Adipose tissue (tissue), 3 donors: ENCODE results near the gene SLC39A13. TPM values are rescaled to one million over a fixed set of nuclear protein-coding genes. Genes with fewer than 3 reads are reported as not detected.
"Not testable (repeated sequence)": the region's sequence is repeated elsewhere in the genome, so short reads cannot be mapped to it uniquely, and the experiment has no call there.

Experiments
- H3K27ac ChIP-seq: one replicate; pipeline ENCODE4 v1.5.1; 2013; ENCODE audit warnings: low read depth, low read length
- WGBS, 3 donors: extraction: QIAGEN DNeasy Blood & Tissue Kit; methylation state at CpG; one replicate each; pipeline ENCODE4 v1.1.7; 2013; 5-methylcytosine and 5-hydroxymethylcytosine counted together
- polyA plus RNA-seq, 3 donors: library from polyadenylated mRNA; stranded (reverse); fragments of 200-250 nt; gene quantifications; one replicate each; pipeline ENCODE4 v1.2.3, GENCODE V29; 2013
- donor health status: healthy with polysubstance abuse.
- donor health status: Bipolar disorder and iron deficiency.
- donor health status: healthy.

SLC39A13 gene
- polyA plus RNA-seq, 3 donors, result 36.4 to 42.0 (median 39.9) TPM

- WGBS, 3 donors, result 41 to 63% (median 58%) methylated on average over 16 of the region's 16 CpGs
- H3K27ac ChIP-seq, result no peak overlapping the region
Measured at GRCh38 chr11:47437746-47438418, 29.5 kb downstream of the SLC39A13 start.

- 94% methylated on average over 18 of the region's 18 CpGs for WGBS, 3 donors
Measured at GRCh38 chr11:47438721-47439120, 30.3 kb downstream of the SLC39A13 start.

DNA sequence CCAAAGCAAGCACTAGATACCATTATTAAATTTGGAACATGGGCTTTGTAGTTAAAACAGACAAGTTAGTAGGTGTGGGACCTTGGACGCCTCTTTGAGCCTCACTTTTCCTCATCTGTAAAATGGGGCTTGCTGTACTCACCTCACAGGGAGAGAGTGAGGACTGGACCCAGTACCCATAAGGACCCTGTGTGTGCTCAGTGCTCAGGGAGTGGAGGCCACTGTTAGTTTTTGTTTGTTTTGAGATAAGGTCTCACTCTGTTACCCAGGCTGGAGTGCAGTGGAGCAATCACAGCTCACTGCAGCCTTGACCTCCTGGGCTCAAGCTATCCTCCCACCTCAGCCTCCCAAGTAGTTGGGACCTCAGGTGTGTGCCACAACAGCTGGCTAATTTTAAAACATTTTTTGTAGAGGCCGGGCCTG, 31.7 kb downstream of the SLC39A13 start:
- H3K27ac ChIP-seq, result no peak overlapping the region
- 87 to 89% (median 88%) methylated on average over 2 of the region's 2 CpGs for WGBS, 3 donors

More at GRCh38 chr11:47438721-47439120, 30.3 kb downstream of the SLC39A13 start:
- H3K27ac ChIP-seq, result no peak overlapping the region

DNA sequence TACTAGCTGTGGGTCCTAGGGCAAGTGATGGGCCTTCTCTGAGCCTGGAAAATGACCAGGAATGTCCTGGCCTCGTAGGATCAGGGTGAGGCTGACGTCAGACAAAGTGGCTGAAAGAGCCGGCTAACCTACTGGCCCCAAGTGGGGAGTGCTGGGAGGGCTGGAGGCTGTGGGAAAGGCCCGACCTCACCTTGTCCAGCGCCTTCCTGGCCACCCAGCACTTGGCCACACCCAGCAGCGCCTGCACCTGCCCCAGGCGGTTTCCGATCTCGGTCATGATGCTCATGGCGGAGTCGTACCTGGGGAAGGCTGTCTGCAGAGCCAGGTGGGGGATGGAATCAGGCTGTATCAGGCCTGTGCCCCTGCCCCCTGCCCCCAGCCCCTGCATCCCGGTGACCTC, 33.0 kb downstream of the SLC39A13 start:
- 84 to 91% (median 88%) methylated on average over 12 of the region's 12 CpGs for WGBS, 3 donors

GRCh38 chr11:47442514-47442913, 34.1 kb downstream of the SLC39A13 start:
- WGBS, 3 donors, result 79 to 89% (median 88%) methylated on average over 8 of the region's 8 CpGs
- H3K27ac ChIP-seq, result no peak overlapping the region

More for the DNA sequence above, 33.0 kb downstream of the SLC39A13 start:
- no peak overlapping the region for H3K27ac ChIP-seq

GRCh38 chr11:47443028-47443700, 34.8 kb downstream of the SLC39A13 start:
- no peak overlapping the region for H3K27ac ChIP-seq
- 84 to 89% (median 88%) methylated on average over 12 of the region's 12 CpGs for WGBS, 3 donors

DNA sequence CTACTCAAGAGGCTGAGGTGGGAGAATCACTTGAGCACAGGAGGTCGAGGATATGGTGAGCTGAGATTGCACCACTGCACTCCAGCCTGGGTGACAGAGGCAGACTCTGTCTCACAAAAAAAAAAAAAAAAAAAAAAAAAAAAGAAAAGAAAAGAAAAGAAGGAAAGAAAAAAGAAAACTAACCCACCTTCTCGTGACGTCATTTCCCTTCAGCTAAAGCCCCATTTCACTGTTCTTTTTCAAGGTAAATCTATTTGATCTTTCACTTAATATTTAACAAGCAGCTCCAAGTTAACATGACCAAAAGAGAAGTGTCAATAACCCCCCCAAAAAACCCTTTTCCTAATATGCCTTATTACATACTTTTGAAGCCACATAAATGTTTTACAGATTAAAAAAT, 35.4 kb downstream of the SLC39A13 start:
- WGBS, 3 donors, result 78 to 86% (median 85%) methylated on average over 3 of the region's 3 CpGs
- H3K27ac ChIP-seq, result no peak overlapping the region

- WGBS, 3 donors, result 93 to 95% (median 93%) methylated on average over 4 of the region's 4 CpGs
Measured at GRCh38 chr11:47445840-47446239, 37.5 kb downstream of the SLC39A13 start.

GRCh38 chr11:47446833-47447232, 38.4 kb downstream of the SLC39A13 start:
- no peak overlapping the region for H3K27ac ChIP-seq
- 88 to 92% (median 89%) methylated on average over 9 of the region's 9 CpGs for WGBS, 3 donors

More at GRCh38 chr11:47445840-47446239, 37.5 kb downstream of the SLC39A13 start:
- no peak overlapping the region for H3K27ac ChIP-seq

GRCh38 chr11:47447906-47448305, 39.5 kb downstream of the SLC39A13 start:
- H3K27ac ChIP-seq, result no peak overlapping the region
- WGBS, 3 donors, result 87 to 90% (median 89%) methylated on average over 12 of the region's 12 CpGs

DNA sequence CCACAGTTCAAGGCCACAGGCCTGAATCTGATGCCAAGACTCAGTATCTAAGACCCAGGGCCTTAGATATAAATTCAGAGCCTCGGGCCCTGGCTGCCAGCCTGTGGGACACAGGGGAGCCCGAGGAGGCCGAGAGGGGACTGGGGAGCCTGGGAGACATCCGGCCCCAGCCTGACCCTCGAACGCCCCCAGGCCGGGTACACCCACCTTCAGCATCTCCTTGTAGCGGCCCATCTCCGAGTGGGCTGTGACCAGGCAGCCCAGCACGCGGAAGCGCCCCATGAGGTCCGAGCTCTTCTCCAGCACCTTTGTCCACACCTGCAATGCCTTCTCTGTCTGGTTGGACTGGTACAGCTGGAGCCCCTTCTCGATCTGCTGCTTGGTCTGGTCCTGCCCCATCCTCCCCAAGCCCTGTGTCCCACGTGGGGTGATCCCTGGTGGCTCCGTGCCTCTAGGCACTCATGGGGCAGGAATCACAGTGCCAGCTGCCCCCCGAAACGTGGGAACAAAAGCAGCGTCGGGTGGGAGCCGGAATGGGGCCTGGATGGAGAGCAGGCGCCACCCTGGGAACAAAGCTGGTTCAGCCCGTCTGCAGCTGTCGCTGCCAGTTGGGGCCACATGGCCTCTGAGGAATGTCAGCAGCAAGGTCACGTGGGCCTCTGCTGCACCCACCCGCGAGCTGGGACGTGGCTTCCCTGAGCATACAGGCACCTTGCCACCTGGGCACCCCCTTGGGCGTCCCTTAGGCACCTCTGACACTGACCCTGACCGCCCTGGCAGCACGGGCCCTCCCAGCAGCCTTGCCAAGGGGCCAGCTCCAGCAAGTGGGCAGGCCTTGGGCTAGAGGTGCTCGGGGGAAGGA, 40.4 kb downstream of the SLC39A13 start, which contains the start of gene RAPSN:
RAPSN (minus strand) TSS at position 571 of the 862 bp plus-strand sequence; CDS start at position 399, 172 bp downstream.
- 71 to 89% (median 89%) methylated on average over 29 to 32 of the region's 32 CpGs for WGBS, 3 donors
- no peak within 1 kb of the TSS for H3K27ac ChIP-seq

- no peak overlapping the region for H3K27ac ChIP-seq
- WGBS, 3 donors, result 73 to 81% (median 74%) methylated on average over 8 of the region's 8 CpGs
Measured at GRCh38 chr11:47449541-47449940, 41.2 kb downstream of the SLC39A13 start.

DNA sequence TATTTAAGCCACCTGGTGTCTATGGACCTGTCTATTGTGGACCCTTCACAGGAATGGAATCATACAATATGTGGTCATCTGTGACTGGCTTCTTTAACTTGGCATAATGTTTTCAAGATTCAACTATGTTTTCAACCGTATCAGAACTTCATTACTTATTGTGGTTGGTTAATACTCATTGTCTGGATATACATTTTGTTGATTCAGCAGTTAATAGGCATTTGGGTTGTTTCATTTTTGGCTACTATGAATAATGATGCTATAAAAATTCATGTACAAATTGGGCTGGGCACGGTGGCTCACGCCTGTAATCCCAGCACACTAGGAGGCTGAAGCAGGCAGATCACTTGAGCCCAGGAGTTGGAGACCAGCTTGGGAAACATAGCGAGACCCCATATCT, 43.0 kb downstream of the SLC39A13 start:
- WGBS, 3 donors, result 81 to 89% (median 84%) methylated on average over 4 of the region's 4 CpGs
- no peak overlapping the region for H3K27ac ChIP-seq

- H3K27ac ChIP-seq, result no peak overlapping the region
- WGBS, 3 donors, result 90 to 96% (median 93%) methylated on average over 4 of the region's 4 CpGs
Measured at GRCh38 chr11:47451990-47452389, 43.6 kb downstream of the SLC39A13 start.

DNA sequence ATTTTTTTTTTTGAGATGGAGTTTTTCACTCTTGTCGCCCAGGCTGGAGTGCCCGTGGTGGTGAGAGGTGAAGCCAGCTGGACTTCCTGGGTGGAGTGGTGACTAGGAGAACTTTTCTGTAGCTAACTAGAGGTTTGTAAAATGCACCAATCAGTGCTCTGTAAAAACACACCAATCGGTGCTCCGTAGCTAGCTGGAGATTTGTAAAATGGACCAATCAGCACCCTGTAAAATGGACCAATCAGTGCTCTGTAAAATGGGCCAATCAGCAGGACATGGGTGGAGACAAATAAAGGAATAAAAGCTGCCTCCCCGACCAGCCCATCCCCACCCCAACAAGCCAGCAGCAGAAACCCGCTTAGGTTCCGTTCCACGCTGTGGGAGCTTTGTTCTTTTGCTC, 45.0 kb downstream of the SLC39A13 start:
- WGBS, 3 donors, result 90 to 94% (median 94%) methylated on average over 8 of the region's 8 CpGs
- no peak overlapping the region for H3K27ac ChIP-seq

GRCh38 chr11:47454258-47454671, 45.9 kb downstream of the SLC39A13 start:
- 22 to 25% (median 23%) methylated on average over 8 of the region's 8 CpGs for WGBS, 3 donors
- H3K27ac ChIP-seq, result not testable (repeated sequence)

DNA sequence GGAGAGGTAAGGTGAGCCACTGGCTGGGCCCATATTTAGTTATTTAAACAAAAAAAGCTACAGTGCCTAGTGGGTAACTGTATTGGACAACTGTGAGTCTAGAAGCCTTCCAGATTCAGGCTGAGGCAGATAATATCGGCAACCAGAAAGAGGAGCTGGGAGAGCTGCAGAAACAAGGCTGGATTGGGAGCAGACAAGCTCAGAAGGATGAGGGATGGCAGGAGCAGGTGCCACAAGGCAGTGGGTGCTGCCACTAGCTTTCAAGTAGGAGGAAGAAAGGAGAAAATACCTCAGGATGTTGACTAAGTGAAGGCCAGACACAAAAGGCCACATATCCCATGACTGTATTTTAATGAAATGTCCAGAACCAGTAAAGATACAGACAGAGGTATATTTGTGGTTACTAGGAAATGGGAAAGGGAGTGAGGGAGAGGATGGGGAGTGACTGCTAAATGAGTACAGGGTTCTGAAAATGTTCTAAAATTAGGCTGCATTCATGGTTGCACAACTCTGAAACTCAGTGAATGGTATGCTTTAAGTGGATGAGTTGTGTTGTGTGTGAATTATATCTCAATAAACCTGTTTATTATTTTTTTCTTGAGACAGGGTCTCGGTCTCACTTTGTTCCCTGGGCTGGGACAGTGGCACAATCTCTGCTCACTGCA, 52.3 kb downstream of the SLC39A13 start:
- H3K27ac ChIP-seq, result no peak overlapping the region
- 96 to 98% (median 97%) methylated on average over 2 of the region's 2 CpGs for WGBS, 3 donors

GRCh38 chr11:47461876-47462275, 53.5 kb downstream of the SLC39A13 start:
- WGBS, 3 donors, result 96 to 98% (median 97%) methylated on average over 7 of the region's 7 CpGs
- H3K27ac ChIP-seq, result no peak overlapping the region
